ENCODE data around the gene MAPT.

- TF ChIP-seq CTCF (conservative IDR thresholded peaks at IDR 0.05; ENCODE audit: low read depth, low read length) (no peak), EZH2 (IDR thresholded peaks at IDR 0.05; ENCODE audit: low read length, unreplicated experiment) (no peak)
Measured at GRCh38 chr17:46038414-46038813, 144.1 kb downstream of the MAPT start.

Data from PC-3 (cell line).